KBM-7 (cell line): Measurements from ENCODE around the gene METTL24.
"Not testable (repeated sequence)": the region's sequence is repeated elsewhere in the genome, so short reads cannot be mapped to it uniquely, and the experiment has no call there.

ENCODE experiments used
- DNase-seq: peaks from one replicate; pipeline ENCODE4 v3.0.0-alpha.2; 2015
- in situ Hi-C: fragments of 300-500 bp; cut with MboI; formaldehyde crosslinking; loops from 2 replicates; pipeline ENCODE4 v1.14.3; 2020; ENCODE audit warnings: low sequenced_read_pairs, low pct_unique_long_range_greater_than_20kb, mixed read lengths

The METTL24 gene

DNA sequence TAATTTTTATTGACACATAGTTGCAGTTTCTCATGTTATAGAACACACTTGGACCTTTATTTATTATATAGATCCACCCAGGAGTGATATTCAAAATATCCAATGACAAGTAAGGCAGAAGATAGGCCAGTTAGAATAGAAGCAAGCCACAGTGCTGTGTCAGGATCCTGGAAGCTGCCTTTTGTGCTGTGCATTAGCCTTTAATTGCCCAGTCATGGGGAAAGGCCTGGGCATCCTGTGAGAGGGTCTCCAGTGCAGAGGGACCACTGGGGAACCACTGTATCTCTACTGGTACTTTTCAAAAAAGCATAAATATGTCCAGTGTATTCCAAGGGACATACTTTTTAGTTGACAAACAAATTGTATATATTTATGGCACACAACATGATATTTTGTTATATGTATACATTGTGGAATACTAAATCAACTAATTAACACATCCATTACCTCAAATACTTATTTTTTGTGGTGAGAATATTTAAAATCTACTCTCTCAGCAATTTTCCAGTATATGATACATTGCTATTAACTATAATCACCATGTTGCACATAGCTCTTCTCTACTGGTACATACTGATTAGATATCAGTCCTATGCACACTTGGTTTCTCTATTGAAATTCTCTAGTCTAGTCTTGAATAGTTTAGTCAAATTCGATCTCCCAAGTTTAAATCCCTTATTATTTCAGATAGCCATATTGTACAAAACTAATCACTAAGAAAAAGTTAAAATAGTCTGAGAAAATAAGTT lies 118.4 kb downstream of the METTL24 start:
- in situ Hi-C loops, result no loop called here
- no peak for DNase-seq

DNA sequence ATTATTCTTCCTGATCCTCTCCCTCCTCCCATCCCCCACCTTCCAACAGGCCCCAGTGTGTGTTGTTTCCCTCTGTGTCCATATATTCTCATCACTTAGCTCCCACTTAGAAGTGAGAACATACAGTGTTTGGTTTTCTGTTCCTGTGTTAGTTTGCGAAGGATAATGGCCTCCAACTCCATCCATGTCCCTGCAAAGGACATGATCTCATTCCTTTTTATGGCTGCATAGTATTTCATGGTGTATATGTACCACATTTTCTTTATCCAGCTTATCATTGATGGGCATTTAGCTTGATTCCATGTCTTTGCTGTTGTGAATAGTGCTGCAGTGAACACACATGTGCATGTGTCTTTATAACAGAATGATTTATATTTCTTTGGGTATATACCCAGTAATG lies 122.1 kb downstream of the METTL24 start:
- in situ Hi-C loops, DNase-seq: not testable (repeated sequence)

DNA sequence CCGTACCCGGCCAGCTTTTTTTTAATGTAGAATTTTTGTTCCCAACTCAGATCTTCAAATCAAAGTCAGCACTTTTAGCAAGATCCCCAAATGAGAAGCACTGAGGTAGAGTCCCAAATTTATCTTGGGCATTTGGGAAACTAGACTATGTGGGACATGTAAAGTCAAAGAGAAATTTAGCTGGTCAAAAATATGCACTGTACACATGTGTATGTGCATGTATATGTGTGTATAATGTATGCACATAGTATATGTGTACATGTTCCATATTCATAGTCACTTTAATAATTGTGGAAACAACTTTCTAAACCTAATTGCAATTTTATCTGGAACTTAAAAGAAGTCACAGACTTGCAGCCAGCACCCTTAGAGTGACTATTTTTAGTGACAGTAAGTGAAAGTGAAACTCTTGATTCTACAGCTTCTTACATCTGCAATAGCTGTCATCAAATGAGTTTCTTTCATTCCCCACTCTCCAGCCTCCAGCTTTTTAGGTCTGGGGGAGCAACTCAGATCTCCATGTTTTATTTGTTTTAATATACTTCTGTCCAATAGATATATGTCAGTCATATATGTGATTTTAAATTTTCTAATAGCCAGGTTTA lies 124.3 kb downstream of the METTL24 start:
- peak; percentile 27 for DNase-seq
- in situ Hi-C loops, result no loop called here

DNA sequence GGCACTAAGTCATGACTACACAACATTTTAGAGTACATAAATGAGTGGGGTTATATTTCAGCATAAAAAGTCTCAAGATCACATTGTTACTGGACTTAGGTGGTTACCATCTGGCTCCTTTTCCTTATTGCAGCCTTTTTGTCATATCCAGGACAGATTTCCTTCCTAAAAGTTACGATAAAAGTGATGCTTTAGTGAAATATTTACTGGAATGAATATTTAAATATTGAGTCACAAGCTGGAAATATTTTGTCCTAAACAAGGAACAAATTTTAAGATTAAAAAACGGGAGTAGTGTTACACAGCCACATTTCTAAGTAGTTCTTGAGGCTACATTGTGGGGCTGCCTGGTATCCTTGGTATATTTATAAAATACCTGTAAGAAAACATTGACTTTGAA lies 125.7 kb downstream of the METTL24 start:
- in situ Hi-C loops, result no loop called here
- no peak for DNase-seq

DNA sequence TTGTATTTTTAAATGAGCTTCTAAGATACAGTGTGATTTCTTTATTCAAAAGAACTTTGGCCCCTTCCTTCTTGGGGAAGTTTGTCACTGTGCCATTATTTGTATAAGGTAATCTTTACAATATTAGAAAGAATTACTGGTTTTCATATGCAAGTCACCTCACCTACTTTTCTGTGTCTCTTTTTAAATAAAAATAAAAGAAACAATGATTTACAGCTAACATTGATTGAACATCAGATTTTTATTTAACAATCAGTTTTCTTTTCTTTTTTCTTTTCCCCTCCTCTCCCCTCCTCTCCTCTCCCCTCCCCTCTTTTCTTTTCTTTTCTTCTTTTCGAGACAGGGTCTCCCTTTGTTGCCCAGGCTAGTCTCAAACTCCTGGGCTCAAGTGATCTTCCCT lies 131.9 kb downstream of the METTL24 start:
- in situ Hi-C loops, result no loop called here
- no peak for DNase-seq

DNA sequence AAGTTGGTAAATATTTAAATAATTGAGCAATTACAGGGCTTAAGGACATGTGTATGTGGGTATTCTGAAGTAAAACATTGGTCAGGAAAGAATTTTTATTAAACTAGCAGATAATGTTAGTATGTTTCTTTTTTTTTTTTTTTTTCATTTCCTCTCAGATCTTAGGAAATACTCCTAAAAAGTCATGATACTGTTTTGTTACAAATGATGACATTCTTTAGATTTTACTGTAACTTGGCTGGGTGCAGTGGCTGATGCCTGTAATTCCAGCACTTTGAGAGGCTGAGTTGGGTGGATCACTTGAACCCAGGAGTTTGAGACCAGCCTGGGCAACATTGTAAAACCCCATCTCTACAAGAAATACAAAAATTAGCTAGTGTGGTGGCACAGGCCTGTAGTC lies 136.4 kb downstream of the METTL24 start:
- in situ Hi-C loops, result no loop called here
- no peak for DNase-seq

DNA sequence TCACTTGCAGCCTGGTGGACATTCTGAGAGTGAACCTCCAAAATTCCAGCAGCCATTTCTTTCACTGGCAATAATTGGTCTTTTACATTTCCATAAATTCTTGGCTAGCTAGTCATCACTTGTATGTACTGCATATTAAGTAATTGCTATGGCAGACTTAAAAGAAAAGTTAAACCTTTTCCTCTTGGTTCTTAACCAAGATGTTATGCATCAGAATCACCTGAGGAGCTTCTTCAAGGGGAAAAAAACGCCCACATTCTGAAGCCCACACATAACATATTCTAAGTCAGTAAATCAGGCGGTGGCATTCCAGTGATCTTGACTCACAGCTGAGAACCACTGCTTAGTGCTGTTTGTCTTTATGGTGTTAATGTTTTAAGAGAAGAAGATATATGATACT lies 140.9 kb downstream of the METTL24 start:
- in situ Hi-C loops, result no loop called here
- no peak for DNase-seq

DNA sequence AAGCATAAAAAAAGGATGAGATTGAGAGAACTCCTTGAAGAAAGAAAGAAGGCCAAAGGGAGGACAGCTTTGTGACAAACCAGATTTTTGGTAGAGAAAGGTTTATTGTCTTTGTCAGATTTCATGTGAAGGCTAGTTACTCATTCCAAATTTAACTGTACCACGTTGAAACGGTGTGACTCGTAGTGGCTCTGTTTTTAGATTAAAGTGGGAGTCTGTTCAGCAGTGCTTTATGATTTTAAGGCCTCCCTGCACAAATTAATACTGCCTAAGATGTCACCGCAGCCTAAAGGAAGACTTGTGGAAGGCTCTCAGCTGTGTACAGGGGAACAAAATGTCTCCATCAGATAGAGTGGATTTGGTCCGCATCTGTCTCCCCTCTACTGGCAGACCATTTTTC lies 142.0 kb downstream of the METTL24 start:
- in situ Hi-C loops, result no loop called here
- DNase-seq, result no peak

DNA sequence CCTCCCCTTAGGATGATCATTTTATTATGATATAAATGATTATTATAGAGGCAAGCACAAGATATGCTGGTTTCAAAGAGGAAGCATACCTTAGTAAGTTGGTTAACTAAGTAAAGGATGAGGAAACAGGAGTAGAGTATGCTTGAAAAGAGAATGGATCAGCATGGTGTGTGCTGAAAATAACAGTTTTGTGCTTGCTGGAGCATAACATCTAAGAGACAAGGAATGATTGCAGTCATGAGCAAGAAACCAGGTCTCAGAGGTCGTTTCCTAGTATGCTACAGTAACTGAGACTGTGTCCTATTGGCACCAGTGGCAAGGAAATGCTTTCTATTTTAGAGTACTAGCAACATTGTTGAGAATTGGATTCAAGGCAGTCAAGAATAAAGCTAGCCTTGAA lies 143.8 kb downstream of the METTL24 start:
- no peak for DNase-seq
- in situ Hi-C loops, result no loop called here

DNA sequence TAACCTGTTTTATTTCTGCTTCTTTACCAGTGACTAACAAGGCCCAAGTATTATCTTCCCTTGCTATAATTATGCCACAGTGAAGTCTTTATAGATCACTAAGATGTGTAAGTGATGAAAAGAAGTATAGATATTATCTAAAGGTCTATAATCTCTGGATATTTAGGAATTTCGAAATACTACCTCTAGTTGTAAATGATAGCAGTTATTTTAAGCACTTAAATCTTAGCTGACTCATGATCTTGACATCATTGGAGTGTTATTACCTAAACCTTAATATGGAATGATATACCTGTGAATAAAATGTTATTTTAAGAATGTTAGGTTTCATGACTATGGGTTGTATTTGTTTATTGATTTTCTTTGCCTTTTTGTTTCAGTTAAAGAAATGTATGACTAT lies 146.4 kb downstream of the METTL24 start:
- in situ Hi-C loops, result no loop called here
- DNase-seq, result no peak

DNA sequence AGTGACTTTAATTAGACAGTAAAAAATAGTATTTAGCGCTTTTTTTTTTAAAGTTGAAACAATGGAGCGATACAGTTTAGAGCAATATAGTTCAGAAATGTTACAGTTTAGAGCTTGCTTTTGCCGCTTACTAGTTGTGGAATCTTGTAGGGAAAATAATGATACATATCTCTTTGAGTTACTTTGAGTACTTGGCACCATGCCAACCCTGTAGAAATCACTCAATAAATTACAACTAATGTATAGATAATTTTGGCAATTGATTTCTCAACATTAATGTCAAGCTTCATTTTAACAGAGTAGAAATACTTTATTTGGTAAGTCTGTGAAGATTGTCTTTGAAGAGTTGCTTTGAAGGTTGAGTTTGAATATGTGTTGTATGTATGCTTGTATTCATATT lies 150.5 kb downstream of the METTL24 start:
- no peak for DNase-seq
- in situ Hi-C loops, result no loop called here

DNA sequence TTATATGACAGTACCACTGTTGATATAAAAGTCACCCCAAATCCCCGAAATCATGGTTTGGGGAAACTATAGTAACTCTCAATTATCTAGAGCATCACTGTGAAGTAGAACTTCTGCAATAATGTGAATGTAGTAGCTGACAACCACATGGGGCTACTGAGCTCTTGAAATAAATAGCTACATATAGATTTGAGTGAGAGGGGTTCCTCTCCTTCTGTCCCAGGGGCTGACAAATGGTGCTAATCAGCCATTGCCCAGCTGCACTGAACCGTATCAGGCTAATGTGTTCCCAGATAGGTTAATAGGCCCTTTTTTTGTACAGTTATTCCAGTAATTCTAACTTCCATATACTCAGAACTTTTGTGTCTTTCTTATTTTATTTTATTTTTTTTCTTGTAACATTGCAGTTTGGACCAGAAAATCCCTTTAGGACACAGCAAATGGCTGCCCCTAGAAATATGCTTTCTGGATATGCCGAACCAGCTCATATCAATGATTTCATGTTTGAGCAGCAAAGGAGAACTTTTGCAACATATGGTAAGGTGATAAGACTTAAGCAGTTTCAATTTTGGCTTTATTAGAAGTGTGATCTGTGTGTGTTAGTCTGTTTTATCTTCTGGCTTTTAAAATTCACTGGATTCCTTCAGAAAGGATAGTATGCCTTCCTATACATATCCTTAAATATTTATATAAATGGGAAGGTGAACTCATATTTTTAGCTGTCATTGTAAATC lies 156.8 kb downstream of the METTL24 start:
- in situ Hi-C loops, result no loop called here
- no peak for DNase-seq

DNA sequence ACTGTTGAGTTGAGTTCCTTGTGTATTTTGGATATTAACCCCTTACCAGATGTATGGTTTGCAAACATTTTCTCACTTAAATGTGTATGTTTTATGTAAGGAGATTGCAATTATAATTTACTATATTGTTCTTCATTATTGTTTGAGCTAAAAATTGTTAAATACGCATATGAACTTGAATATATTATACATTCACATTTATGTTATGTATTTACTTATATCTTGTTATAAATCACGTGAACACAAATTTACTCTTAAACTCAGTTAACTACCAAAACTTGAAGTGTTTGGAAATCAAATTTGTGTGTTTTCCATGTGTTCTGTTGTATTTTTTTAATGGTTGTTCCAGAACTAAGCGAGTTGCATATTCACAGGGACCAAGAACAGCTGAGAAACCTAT lies 159.6 kb downstream of the METTL24 start:
- in situ Hi-C loops, result no loop called here
- DNase-seq, result no peak

DNA sequence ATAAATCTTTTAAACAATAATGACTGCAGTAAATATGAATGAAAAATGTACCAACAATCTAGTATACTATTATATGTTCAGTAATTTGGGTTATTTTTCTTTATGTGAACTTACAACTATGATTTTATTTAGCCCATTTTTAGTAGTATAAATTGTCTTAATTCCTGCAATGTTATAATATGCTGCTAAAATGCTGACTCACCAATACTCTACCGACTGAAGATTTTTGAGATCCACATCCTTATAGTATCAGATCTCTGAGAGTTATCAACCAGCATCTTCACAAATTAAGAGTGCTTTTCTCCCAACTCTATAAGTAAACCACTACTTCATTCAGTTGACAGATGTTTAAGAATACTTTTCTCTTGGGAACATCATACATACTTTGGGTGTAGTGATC lies 161.3 kb downstream of the METTL24 start:
- no peak for DNase-seq

DNA sequence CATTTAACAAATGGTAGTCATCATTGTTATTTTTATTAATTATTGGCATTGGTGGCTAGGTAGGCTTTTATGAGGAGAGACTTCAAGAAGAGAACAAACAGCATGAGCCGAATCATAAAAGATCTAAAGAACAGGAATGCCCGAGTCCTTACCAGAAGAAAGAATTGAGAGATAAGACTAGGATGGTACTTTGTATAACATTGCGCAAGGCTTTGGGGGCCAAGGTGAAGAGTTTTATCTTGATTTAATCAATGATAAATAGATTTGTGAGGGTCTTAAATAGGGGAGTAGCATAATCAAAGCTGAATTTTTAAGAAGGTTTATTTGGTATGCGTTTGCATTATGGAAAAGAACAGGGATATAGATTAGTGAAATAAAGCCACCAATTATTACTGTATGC lies 162.5 kb downstream of the METTL24 start:
- DNase-seq, result no peak

More for the DNA sequence above, 161.3 kb downstream of the METTL24 start:
- in situ Hi-C loops, result no loop called here

More for the DNA sequence above, 162.5 kb downstream of the METTL24 start:
- in situ Hi-C loops, result no loop called here
